ENCODE measurements around the gene PLA2G4A.
"Not testable (repeated sequence)": the region's sequence is repeated elsewhere in the genome, so short reads cannot be mapped to it uniquely, and the experiment has no call there.

Gene PLA2G4A

GRCh38 chr1:186875896-186876835 is 47.4 kb downstream of the PLA2G4A start:
- no peak for DNase-seq (ENCODE audit: low read depth)

GRCh38 chr1:186878356-186878755 is 49.6 kb downstream of the PLA2G4A start:
- no peak for DNase-seq (ENCODE audit: low read depth)

- DNase-seq (ENCODE audit: low read depth): no peak
Observed at GRCh38 chr1:186880982-186881381, 52.2 kb downstream of the PLA2G4A start.

GRCh38 chr1:186882372-186883134 is 53.8 kb downstream of the PLA2G4A start:
- peak; percentile 27 for DNase-seq (ENCODE audit: low read depth)

GRCh38 chr1:186884251-186884650 is 55.5 kb downstream of the PLA2G4A start:
- DNase-seq (ENCODE audit: low read depth): no peak

GRCh38 chr1:186887203-186887602 is 58.5 kb downstream of the PLA2G4A start:
- DNase-seq (ENCODE audit: low read depth): no peak

GRCh38 chr1:186888367-186888766 is 59.6 kb downstream of the PLA2G4A start:
- DNase-seq (ENCODE audit: low read depth): no peak

GRCh38 chr1:186892936-186893335 is 64.2 kb downstream of the PLA2G4A start:
- DNase-seq (ENCODE audit: low read depth): no peak

GRCh38 chr1:186894415-186894814 is 65.7 kb downstream of the PLA2G4A start:
- no peak for DNase-seq (ENCODE audit: low read depth)

- no peak for DNase-seq (ENCODE audit: low read depth)
Observed at GRCh38 chr1:186896211-186896610, 67.5 kb downstream of the PLA2G4A start.

GRCh38 chr1:186897008-186897407 is 68.3 kb downstream of the PLA2G4A start:
- no peak for DNase-seq (ENCODE audit: low read depth)

- DNase-seq (ENCODE audit: low read depth): no peak
Observed at GRCh38 chr1:186899577-186899976, 70.8 kb downstream of the PLA2G4A start.

GRCh38 chr1:186899977-186900376 is 71.2 kb downstream of the PLA2G4A start:
- no peak for DNase-seq (ENCODE audit: low read depth)

GRCh38 chr1:186900539-186901237 is 71.9 kb downstream of the PLA2G4A start:
- DNase-seq (ENCODE audit: low read depth): no peak

GRCh38 chr1:186901631-186902030 is 72.9 kb downstream of the PLA2G4A start:
- no peak for DNase-seq (ENCODE audit: low read depth)

- DNase-seq (ENCODE audit: low read depth): no peak
Observed at GRCh38 chr1:186903374-186904136, 74.8 kb downstream of the PLA2G4A start.

GRCh38 chr1:186904361-186904760 is 75.6 kb downstream of the PLA2G4A start:
- no peak for DNase-seq (ENCODE audit: low read depth)

- no peak for DNase-seq (ENCODE audit: low read depth)
Observed at GRCh38 chr1:186905561-186905960, 76.8 kb downstream of the PLA2G4A start.

GRCh38 chr1:186915555-186915954 is 86.8 kb downstream of the PLA2G4A start:
- no peak for DNase-seq (ENCODE audit: low read depth)

GRCh38 chr1:186917106-186917786 is 88.5 kb downstream of the PLA2G4A start:
- DNase-seq (ENCODE audit: low read depth): not testable (repeated sequence)

GRCh38 chr1:186921386-186921785 is 92.6 kb downstream of the PLA2G4A start:
- DNase-seq (ENCODE audit: low read depth): not testable (repeated sequence)
